NCI-H2196 (cell line): ENCODE measurements around the gene CD320.
"Not testable (repeated sequence)": the region's sequence is repeated elsewhere in the genome, so short reads cannot be mapped to it uniquely, and the experiment has no call there.

Experiments
- DNase-seq: peaks from one replicate; lab custom pipeline; 2025; ENCODE audit not compliant: unreplicated experiment; lab: John Stamatoyannopoulos, UW

CD320 gene

DNA sequence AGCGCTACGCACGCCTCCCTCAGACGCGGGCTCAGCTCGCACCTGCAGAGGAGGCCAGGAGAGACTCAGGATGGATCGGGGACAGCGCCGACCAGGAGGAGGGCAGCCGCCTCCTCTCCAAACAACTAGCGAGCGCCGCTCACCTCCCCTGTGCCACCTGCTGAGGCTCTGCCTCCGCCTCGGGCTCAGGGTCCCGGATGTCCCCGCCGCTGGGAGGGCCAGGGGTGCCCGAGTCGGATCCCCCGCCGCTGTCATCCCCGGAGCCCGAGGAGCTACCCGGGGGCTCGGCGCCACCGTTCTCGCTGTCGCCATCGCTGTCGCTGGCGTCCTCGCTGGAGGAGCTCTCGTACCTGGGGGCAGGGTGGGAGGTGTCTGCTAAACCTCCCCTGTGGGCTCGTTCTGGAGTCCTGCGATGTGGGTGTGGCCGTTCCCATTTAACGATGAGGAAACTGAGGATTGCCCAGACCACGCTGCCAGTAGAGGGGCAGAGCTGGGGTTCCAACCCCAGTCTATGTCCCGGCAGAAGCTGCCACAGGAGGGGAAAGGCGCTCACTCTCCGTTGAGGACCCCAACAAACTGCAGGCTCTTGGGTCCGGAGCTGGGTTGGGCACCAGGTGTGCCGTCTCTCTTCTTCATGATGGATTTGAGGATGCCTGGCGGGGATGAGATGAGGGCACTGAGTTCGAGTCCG lies 25.8 kb upstream of the CD320 start:
- peak; percentile 30 for DNase-seq

DNA sequence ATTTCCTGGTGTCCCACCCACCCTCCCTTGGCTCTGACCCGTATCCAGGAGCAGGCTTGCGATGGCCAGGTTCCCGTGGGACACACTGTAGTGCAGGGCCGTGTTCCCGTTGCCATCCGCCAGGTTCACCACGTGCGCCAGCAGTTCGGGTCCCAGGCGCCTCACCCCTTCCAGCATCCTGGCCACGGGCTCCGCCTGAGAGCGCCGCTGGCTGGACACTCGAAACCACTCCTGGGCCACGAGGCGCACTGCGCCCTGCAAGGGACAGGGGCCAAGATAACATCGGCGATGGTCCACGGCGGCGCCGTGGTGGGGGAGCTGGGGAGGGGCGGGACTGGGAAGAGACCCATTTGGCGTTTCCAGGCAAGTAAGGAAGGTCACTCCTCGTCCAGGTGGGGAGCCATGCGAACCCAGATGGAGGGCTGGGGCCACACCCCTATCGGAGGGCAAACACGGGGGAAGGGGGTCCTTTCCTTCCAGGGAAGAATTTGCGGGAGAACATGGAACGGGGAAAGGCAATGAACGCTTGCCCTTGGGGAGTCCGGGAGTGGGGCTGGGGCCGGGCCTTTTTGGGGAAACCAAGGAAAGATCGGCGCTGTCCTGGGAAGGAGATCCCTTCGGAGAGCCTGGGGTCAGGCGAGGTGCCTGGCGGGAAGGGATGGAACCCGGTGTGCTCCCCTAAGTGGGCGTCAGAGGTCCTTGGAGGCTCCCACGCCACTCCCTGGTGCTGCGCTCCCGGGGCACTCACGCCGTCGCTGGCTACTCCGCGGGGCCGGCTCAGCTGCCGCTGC lies 25.0 kb upstream of the CD320 start:
- DNase-seq, result no peak

DNA sequence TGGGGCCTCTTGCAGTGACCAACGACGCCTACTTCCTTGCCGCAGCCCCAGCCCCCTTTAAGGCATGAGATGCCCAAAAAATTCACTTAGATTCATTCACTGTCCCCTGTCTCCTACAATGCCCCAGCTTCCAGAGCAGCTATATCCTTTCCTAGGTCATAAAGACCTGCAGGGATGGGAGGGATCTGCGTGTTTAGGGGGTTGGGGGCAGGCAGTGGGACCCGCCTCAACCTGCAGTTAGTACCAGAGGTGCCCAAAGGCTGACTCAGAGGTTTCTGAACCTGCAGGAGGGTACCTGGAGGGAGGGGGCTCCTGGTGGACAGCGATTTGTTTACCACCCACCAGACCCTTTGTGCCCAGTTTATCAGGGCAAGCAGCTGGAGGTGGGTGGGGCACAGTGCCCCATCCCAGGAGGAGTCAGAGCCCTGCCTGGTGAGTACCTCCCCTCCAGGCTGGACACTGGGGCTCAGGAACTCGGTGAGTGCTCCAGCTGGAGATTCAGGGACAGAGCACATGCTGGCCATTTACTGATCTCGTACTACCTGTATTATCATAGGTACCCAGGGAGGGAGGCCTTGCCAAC lies 23.2 kb upstream of the CD320 start:
- DNase-seq, result no peak

DNA sequence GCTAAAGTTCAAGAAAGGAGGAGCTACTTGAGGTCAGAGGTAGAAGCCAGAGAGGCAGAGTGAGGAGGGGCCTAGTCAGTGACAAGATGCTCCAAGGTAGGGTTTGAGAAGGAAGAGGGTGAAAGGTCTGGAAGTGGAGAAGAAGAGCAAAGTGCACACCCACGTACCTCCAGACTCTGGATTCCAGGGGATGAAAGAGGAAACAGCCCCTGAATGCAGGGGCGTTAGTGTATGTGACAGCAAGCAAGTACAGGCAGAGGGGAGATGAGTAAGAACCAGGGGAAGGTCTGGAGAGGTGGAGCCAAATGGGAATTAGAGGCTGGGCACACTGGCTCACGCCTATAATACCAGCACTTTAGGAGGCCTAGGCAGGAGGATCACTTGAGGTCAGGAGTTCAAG lies 21.8 kb upstream of the CD320 start:
- no peak for DNase-seq

DNA sequence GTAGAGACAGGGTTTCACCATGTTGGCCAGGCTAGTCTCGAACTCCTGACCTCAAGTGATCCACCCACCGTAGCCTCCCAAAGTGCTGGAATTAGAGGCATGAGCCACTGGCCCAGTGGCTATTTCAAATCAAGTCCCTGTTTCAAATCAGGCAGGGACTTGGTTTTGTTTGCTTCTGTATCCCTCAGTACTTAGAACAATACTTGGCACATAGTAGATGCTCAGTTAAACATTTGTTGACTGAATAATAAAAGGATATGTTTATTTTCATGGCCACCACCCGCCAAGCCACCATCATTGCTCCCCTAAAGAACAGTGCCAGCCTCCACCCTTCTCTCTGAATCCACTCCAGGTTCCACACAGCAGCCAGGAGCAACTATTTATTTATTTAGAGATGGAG lies 17.3 kb upstream of the CD320 start:
- no peak for DNase-seq

DNA sequence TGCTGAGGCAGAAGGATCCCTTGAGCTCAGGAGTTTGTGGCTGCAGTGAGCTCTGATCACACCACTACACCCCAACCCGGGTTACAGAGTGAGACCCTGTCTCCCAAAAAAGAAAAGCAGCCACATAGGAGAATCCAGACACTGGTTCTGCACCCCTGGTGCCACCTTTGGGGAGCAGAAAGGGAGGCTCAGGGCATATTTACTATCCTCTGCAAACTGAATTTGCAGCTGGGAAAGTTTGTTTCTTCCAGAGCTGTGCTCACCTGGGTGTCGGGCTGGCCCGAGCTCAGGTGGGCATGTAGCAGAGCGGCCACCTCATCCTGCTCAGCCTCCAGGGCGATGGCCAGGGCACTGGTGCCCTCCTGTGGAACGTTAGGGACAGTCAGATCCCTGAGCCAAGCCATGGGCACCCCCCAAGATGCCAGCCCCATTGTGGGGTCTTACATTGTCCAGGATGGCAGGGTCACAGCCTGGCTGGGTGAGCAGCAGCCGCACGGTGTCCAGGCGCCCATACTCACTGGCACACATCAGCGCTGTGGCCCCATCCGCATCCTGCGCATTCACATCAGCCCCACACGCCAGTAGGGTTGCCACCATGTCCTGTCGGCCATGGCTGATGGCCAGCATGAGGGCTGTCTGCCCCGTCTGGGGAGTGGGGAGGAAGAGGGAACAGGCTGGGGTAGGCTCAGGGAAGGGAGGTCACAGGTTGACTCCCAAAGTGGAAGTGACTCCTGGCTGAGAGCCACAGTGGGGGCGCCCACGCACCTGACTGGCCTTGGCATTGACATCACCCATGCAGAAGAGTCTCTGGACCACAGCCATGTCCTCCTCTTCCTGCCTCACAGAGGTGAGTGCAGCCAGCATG lies 16.3 kb upstream of the CD320 start:
- peak; percentile 36 for DNase-seq

DNA sequence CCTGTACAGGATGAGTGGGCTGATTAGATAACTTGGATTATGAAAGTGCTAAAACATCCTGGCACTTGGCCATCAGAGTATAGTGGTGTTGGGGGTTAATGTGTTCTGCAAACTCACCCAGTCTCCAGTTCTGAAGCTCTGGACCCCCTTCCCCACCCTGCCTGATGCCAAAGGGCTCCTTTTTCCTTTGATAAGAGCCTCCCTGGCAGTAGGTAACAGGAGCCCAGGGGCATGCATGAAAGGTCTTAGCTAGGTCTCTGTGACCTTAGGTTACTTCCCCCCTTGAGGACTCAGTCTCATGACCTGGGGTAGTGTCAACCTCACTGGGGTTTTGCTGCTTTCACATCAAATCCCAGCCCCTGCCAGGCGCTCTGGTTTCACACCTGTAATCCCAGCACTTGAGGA lies 15.6 kb upstream of the CD320 start:
- DNase-seq, result no peak

DNA sequence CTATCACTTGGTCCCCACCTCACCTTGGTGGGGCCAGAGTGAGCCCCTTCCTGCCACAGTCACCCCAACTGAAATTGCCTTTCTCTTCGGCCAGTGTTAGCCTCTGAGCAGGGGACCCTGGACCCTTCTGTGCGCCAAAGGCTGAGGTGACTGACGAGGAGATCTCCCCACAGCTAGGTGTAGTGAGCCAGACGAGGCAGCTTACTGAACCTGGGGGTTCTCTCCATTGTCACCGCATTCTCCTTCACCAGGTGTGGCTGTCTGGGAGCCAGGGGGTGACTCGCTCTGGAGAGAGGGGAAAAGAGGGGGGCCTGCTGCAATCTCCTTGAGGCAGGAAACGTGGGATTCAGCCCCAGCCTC lies 14.5 kb upstream of the CD320 start:
- DNase-seq, result no peak

DNA sequence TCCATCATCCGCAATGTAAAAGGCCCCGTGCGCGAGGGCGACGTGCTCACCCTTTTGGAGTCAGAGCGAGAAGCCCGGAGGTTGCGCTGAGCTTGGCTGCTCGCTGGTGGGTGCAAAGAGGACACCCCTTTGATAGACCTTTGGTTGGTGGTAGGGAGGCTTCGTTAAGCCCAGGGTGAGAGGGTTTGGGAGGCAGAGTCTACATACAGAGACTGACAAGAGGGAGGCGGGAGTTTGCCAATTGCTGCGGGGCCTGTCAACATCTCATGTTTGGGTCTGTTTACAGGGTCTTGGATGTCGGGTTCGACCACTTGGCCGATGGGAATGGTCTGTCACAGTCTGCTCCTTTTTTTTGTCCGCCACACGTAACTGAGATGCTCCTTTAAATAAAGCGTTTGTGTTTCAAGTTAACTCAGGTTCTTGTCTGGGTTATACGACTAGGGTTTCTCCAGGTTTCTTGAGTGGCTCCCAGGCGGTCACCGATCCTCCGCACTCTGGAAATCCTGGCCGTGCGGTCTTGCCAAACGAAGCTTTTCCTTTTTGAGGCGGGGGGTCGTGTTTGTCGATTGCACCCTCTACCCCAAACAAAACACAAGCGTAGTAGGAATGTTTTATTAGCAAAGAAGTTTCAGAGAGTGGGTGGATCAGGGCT lies 14.0 kb upstream of the CD320 start:
- no peak for DNase-seq

DNA sequence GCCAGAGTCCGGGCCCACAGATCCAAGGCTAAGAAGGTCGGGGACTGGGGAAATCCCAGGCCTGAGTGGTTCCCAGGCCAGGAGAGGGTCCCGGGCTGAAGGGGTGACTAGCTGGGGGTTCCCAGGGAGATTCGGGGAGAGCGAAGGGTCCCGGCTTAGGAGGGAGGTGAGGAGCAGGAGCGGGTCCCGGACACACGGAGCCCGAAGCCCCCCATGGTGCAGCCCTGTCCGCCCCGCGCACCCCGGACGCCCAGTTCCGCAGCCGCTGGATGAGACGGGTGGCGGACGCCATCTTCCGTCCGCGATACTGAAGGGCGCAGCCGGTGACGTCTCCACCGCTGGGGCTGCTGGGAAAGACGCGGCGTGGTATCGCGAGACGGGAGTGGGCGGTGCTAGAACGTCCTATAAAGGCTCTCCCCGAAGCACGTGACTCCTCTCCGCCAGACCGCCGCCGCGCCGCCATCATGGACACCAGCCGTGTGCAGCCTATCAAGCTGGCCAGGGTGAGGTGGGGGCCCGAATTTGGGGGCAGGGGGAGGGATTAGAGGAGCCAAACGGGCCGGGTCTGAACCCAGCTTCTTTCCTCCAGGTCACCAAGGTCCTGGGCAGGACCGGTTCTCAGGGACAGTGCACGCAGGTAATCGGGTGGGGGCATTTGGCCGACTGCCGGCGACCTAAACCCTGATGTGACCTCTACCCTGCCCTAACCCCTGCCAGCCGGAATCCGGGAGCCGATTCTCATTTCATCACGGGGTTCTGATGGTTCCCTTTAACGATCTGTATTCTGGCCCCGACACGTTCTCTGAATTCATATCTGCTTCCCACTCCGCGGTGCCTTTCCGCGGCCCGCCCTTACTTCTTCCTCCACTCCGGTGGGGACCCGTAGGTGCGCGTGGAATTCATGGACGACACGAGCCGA lies 13.2 kb upstream of the CD320 start, which contains the start of the genes NDUFA7 and RPS28:
NDUFA7 (minus strand) TSS at position 309 of the 919 bp plus-strand sequence; CDS start at position 292, 17 bp downstream.
RPS28 (plus strand) TSS at position 430 of the 919 bp plus-strand sequence; CDS start at position 465, 35 bp downstream.
- DNase-seq, result peak; percentile 96

DNA sequence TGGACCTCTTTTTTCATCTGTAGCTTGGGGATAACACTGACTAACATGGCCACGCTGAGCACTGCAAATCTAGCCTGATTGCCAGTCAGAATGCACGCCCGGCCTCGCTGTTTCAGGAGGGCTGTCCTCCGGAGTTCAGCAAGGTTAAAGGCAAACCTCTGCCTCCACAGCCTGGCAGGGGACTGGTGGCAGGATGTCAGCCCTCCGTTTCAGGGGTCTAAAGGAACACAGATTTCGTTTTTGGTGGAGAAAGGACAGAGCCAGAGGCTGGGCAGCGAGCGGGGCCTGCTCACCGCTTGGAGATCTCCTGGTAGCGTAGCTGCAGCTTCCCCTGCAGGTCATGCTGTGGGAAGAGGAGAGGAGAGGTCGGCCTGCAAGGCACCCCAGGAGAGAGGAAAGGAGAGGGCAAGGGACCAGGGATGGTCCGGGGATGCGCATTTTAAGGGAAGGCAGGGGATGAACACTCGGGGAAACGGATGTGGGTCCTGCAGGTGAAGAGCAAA lies 12.5 kb upstream of the CD320 start:
- no peak for DNase-seq

DNA sequence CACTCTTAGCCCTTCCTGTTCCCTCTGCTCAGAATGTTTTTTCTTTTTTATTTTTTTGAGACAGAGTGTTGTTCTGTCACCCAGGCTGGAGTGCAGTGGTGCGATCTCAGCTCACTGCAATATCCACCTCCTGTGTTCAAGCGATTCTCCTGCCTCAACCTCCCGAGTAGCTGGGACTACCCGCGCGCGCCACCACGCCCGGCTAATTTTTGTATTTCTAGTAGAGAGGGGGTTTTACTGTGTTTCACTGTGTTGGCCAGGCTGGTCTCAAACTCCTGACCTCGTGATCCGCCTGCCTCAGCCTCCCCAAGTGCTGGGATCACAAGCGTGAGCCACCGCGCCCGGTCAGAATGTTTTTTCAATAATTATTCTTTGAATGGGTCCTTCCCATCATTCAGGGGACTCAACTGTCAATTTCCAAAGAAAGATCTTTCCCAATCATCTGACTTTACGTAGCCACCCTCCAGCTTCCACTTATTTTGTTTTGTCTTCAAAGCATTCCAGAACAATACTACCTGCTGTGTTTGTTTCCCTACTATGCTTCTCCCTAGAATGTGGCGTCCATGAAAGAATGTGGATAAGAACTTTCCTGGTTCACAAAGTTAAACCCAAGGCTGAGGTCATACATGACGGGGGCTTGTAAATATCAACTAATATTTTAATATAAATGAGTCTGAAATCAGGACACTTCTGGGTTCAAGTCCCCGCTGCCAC lies 11.8 kb upstream of the CD320 start:
- no peak for DNase-seq

DNA sequence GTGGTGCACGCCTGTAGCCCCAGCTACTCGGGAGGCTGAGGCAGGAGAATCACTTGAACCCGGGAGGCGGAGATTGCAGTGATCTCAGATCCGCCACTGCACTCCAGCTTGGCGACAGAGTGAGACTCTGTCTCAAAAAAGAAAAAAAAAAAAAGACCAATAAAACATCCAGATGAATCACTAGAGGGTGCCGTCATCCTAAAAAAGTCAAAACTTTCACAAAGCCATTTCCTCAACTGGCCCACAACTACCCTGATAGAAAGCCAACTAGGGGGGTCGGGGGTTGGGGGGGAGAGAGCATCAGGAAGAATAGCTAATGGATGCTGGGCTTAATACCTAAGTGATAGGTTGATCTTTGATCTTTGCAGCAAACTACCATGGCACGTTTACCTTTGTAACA lies 10.7 kb upstream of the CD320 start:
- DNase-seq, result not testable (repeated sequence)

DNA sequence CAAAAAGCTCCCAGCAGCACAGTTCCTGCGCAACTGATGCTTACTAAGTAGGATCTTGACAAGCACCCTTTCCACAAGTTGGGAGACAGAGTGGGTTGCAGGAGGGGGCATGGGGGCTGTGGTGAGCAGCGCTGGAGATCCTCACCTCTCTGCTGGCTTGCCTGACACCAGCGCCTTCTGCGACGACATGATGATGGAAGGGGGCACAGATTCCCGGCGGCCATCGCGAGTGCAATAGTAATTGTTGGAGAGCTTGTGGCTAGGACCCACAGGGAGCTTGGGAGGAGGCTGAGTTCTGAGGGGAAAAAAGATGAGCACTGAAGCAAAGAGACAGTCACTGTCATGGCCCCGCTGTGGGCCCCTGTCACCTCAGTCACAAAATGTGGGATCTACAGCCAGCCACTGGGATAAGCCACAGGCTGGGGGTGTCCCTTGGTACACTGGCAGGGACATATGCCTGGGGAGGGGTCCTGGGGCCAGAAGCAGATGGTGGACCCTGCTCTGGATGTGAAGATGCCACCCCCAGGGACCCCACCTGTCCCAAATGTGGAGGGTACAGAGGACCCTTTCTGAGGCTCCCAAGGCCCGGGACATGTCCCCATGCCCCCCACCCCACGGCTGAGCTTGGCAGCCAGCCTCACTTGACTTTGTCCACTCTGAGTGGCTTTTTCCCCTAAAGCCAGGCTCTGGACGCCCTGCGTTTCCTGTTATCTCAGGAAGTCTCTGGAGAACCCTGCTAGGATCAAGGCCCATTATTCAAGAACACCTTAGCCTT lies 8.4 kb upstream of the CD320 start:
- DNase-seq, result no peak

DNA sequence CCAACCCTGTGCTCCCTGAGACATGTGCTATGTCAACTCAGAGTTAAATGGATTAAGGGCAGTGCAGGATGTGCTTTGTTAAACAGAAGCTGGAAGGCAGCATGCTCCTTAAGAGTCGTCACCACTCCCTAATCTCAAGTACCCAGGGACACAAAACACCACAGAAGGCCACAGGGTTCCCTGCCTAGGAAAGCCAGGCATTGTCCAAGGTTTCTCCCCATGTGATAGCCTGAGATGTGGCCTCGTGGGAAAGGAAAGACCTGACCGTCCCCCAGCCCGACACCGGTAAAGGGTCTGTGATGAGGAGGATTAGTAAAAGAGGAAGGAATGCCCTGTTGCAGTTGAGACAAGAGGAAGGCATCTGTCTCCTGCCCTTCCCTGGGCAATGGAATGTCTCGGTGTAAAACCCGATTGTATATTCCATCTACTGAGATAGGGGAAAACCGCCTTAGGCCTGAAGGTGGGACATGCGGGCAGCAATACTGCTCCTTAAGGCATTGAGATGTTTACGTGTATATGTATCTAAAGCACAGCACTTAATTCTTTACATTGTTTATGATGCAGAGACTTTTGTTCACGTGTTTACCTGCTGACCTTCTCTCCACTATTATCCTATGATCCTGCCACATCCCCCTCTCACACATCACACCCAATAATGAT lies 7.0 kb upstream of the CD320 start:
- not testable (repeated sequence) for DNase-seq

DNA sequence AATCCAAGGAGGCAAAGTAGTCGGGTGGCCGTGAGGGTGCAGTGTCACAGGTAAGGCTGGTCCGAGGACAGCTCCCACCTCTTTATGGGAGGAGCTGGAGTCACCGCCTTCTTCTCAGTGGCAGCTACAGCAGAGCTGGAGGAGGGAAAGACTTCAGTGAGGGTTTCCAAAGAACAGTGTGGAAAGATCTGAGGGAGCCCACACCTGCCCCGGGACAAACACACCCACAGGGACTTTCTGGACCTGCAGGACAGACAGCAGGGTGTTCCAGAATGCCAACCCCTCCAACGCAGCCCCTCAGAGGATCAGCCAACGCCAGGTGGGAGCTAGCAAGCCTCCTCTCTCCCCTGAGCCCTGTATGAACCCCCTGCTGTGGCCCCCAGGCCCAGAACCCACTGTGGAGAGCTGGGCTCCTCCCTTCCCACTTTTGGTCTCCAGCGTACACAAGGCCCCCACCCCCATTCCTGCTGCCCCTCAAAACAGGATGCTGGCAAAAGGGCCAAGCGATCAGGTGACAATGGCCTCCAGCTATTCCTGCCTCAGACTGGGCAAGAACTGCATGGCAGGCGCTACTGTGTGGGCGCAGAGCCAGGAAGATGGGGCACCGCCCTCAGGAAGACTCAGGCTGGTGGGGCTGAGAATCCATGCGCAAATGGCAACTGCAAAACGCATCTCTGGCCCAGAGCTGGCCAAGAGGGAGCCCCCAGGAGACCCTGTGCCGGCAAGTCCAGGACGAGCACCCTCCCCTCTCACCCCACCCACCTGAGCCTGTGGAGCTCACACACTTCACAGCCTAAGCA lies 3.5 kb upstream of the CD320 start:
- DNase-seq, result peak; percentile 68
